DND-41 (cell line): ENCODE measurements around the gene CAPN12.

Source experiments
- ATAC-seq: fragments of 200-7000 bp; cut with Tn5 transposase; 3 replicates; pipeline ENCODE4 v1.9.1; 2021; ENCODE audit warnings: low read depth; ENCODE audit not compliant: insufficient read depth
- DNase-seq: peaks from one replicate; pipeline ENCODE4 v3.0.0-alpha.2; 2020
- H2AFZ ChIP-seq: 2 replicates; pipeline ENCODE4 v1.6.0; 2012; ENCODE audit warnings: low read depth, low read length
- H3K27ac ChIP-seq: 2 replicates; pipeline ENCODE4 v1.5.1; 2012; ENCODE audit warnings: low read length, inconsistent platforms
- H3K27me3 ChIP-seq: fragments of 200-600 bp; sonication (generic); 2 replicates; pipeline ENCODE4 v1.6.0; 2012; ENCODE audit warnings: low read length, mild to moderate bottlenecking, inconsistent platforms; ENCODE audit not compliant: insufficient read depth, poor library complexity
- H3K36me3 ChIP-seq: 2 replicates; pipeline ENCODE4 v1.5.1; 2012; ENCODE audit warnings: low read length, inconsistent platforms; ENCODE audit not compliant: insufficient read depth
- H3K4me1 ChIP-seq: 2 replicates; pipeline ENCODE4 v1.5.1; 2012; ENCODE audit warnings: mild to moderate bottlenecking, low read length; ENCODE audit not compliant: insufficient read depth
- H3K4me2 ChIP-seq: 2 replicates; pipeline ENCODE4 v1.6.0; 2012; ENCODE audit warnings: mild to moderate bottlenecking, moderate library complexity, low read length, inconsistent platforms; ENCODE audit not compliant: insufficient read depth
- H3K4me3 ChIP-seq, 2 experiments: fragments of 200-600 bp in 1 of 2; shearing (Covaris generic) in 1 of 2; 2 replicates each; pipeline ENCODE4 v1.5.1; 2012 to 2016; ENCODE audit warnings: inconsistent platforms in 2 of 2, low read length in 2 of 2, mild to moderate bottlenecking in 2 of 2, low read depth in 1 of 2, moderate library complexity in 1 of 2
- H3K79me2 ChIP-seq: 2 replicates; pipeline ENCODE4 v1.6.0; 2012; ENCODE audit warnings: low read length, inconsistent platforms; ENCODE audit not compliant: insufficient read depth
- H3K9ac ChIP-seq: 2 replicates; pipeline ENCODE4 v1.6.0; 2012; ENCODE audit warnings: low read depth, mild to moderate bottlenecking, inconsistent platforms, low read length, moderate library complexity
- H3K9me3 ChIP-seq: 2 replicates; pipeline ENCODE4 v1.5.1; 2012; ENCODE audit warnings: low read length, moderate library complexity, mild to moderate bottlenecking, inconsistent platforms; ENCODE audit not compliant: insufficient read depth, severe bottlenecking
- H4K20me1 ChIP-seq: 2 replicates; pipeline ENCODE4 v1.6.0; 2012; ENCODE audit warnings: low read length; ENCODE audit not compliant: insufficient read depth
- CTCF ChIP-seq: IDR thresholded peaks from 2 replicates; pipeline ENCODE4 v1.5.1; 2012; ENCODE audit warnings: borderline replicate concordance, low read length, moderate library complexity, mild to moderate bottlenecking; ENCODE audit not compliant: poor library complexity, severe bottlenecking; ENCODE audit errors: extremely low read depth
- EZH2 ChIP-seq: IDR thresholded peaks from 3 replicates; pipeline ENCODE4 v1.6.1; 2012; ENCODE audit warnings: borderline replicate concordance, low read depth, mild to moderate bottlenecking, moderate library complexity, low read length, inconsistent platforms; ENCODE audit not compliant: severe bottlenecking

CAPN12 gene

GRCh38 chr19:38735257-38735686, 9.0 kb downstream of the CAPN12 start:
- H3K9me3 ChIP-seq = no peaks in the 10 kb centered on the region
- H3K4me1 ChIP-seq = no peaks in the 10 kb centered on the region
- no peaks in the 10 kb centered on the region for H3K79me2 ChIP-seq
- H3K4me2 ChIP-seq = no peak overlapping the region
- H2AFZ ChIP-seq = no peak overlapping the region
- H3K9ac ChIP-seq = no peak overlapping the region
- H4K20me1 ChIP-seq = peaks cover 5% of the 10 kb centered on the region; the same call in 1 of the 2 replicates
- TF ChIP-seq EZH2 (no peak), CTCF (no peak)
- no peaks in the 10 kb centered on the region for H3K27me3 ChIP-seq
- no peak overlapping the region for H3K27ac ChIP-seq
- no peak overlapping the region for H3K4me3 ChIP-seq
- no peak for ATAC-seq
- peaks cover 11% of the 10 kb centered on the region for H3K36me3 ChIP-seq
- DNase-seq = no peak

GRCh38 chr19:38734426-38735256, 9.6 kb downstream of the CAPN12 start:
- Histone ChIP-seq H4K20me1 (peaks cover 5% of the 10 kb centered on the region; the same call in 1 of the 2 replicates), H3K36me3 (peaks cover 13% of the 10 kb centered on the region), H3K27me3 (no peaks in the 10 kb centered on the region), H3K4me3 (no peak overlapping the region), H3K9me3 (no peaks in the 10 kb centered on the region), H3K4me2 (no peak overlapping the region), H3K79me2 (no peaks in the 10 kb centered on the region), H3K4me1 (no peaks in the 10 kb centered on the region), H2AFZ (no peak overlapping the region), H3K9ac (no peak overlapping the region), H3K27ac (no peak overlapping the region)
- TF ChIP-seq CTCF = no peak
- TF ChIP-seq EZH2 = no peak
- ATAC-seq (no peak), DNase-seq (no peak)

- Histone ChIP-seq H3K9me3 (no peaks in the 10 kb centered on the region), H3K4me3 (no peak overlapping the region), H3K27ac (no peak overlapping the region), H3K9ac (no peak overlapping the region), H2AFZ (no peak overlapping the region), H3K36me3 (peaks cover 15% of the 10 kb centered on the region), H3K79me2 (no peaks in the 10 kb centered on the region), H3K4me2 (no peak overlapping the region), H4K20me1 (peaks cover 5% of the 10 kb centered on the region; the same call in 1 of the 2 replicates), H3K4me1 (no peaks in the 10 kb centered on the region), H3K27me3 (no peaks in the 10 kb centered on the region)
- ATAC-seq (no peak), DNase-seq (no peak)
- TF ChIP-seq EZH2 (no peak), CTCF (no peak)
Measured at GRCh38 chr19:38734176-38734425, 10.2 kb downstream of the CAPN12 start.
